GM19328 (cell line): ENCODE results near the gene CAMK4.

Source experiments
- ATAC-seq: cut with Tn5 transposase; IDR thresholded peaks from one replicate; pipeline ENCODE4 v1.9.1; 2021; ENCODE audit warnings: mild to moderate bottlenecking, moderate library complexity; ENCODE audit not compliant: unreplicated experiment

Gene CAMK4

GRCh38 chr5:111415053-111415452, 190.9 kb downstream of the CAMK4 start:
- ATAC-seq: no peak

GRCh38 chr5:111422245-111422644, 198.1 kb downstream of the CAMK4 start:
- ATAC-seq: no peak

- ATAC-seq: no peak
Measured at GRCh38 chr5:111422747-111423720, 198.8 kb downstream of the CAMK4 start.

- no peak for ATAC-seq
Measured at GRCh38 chr5:111425205-111425604, 201.0 kb downstream of the CAMK4 start.

GRCh38 chr5:111427762-111428161, 203.6 kb downstream of the CAMK4 start:
- no peak for ATAC-seq

- ATAC-seq: no peak
Measured at GRCh38 chr5:111432883-111433536, 208.8 kb downstream of the CAMK4 start.

GRCh38 chr5:111434800-111435199, 210.6 kb downstream of the CAMK4 start:
- ATAC-seq: no peak

GRCh38 chr5:111439473-111440075, 215.4 kb downstream of the CAMK4 start:
- ATAC-seq: no peak

- ATAC-seq: no peak
Measured at GRCh38 chr5:111447099-111447498, 222.9 kb downstream of the CAMK4 start.

GRCh38 chr5:111447822-111448221, 223.6 kb downstream of the CAMK4 start:
- ATAC-seq: no peak

- ATAC-seq: no peak
Measured at GRCh38 chr5:111453295-111453694, 229.1 kb downstream of the CAMK4 start.

- no peak for ATAC-seq
Measured at GRCh38 chr5:111453747-111454146, 229.6 kb downstream of the CAMK4 start.

GRCh38 chr5:111454198-111454622, 230.0 kb downstream of the CAMK4 start:
- ATAC-seq: no peak

- no peak for ATAC-seq
Measured at GRCh38 chr5:111454776-111455175, 230.6 kb downstream of the CAMK4 start.

- no peak for ATAC-seq
Measured at GRCh38 chr5:111461255-111461671, 237.1 kb downstream of the CAMK4 start.

GRCh38 chr5:111461934-111462333, 237.8 kb downstream of the CAMK4 start:
- no peak for ATAC-seq

GRCh38 chr5:111463311-111463710, 239.1 kb downstream of the CAMK4 start:
- ATAC-seq: no peak

- ATAC-seq: no peak
Measured at GRCh38 chr5:111469293-111469896, 245.2 kb downstream of the CAMK4 start.

- ATAC-seq: no peak
Measured at GRCh38 chr5:111469903-111470302, 245.7 kb downstream of the CAMK4 start.

- ATAC-seq: no peak
Measured at GRCh38 chr5:111472096-111472495, 247.9 kb downstream of the CAMK4 start.

- no peak for ATAC-seq
Measured at GRCh38 chr5:111472579-111472978, 248.4 kb downstream of the CAMK4 start.
